Activated T-helper 2 cell treated with anti-CD3 and anti-CD28 coated beads, Interferon-gamma antibody, Interleukin-2, Interleukin-4, amounts not matched to agents 10 μg/mL and 5 μg/mL and 100 μg/mL, durations not matched to agents 14 hours and 24 hours and 36 hours (primary cell): ENCODE results near the gene MBTPS2. TPM values are rescaled to one million over a fixed set of nuclear protein-coding genes. Genes with fewer than 3 reads are reported as not detected.

Experiments
- DNase-seq: peaks from one replicate; pipeline ENCODE4 v3.0.0; 2021; ENCODE audit warnings: low spot score
- H3K27ac Mint-ChIP-seq: one replicate; pipeline ENCODE4 v1.8.0; 2021; ENCODE audit warnings: mixed read lengths
- H3K27me3 Mint-ChIP-seq: one replicate; pipeline ENCODE4 v1.8.0; 2021; ENCODE audit warnings: low read depth, mixed read lengths
- H3K36me3 Mint-ChIP-seq: one replicate; pipeline ENCODE4 v1.8.0; 2021; ENCODE audit warnings: low read depth, mixed read lengths
- H3K4me1 Mint-ChIP-seq: one replicate; pipeline ENCODE4 v1.8.0; 2021; ENCODE audit warnings: low read depth, mixed read lengths
- H3K4me3 Mint-ChIP-seq: one replicate; pipeline ENCODE4 v1.8.0; 2021; ENCODE audit warnings: low read depth, mild to moderate bottlenecking, moderate library complexity, mixed read lengths
- H3K9me3 Mint-ChIP-seq: one replicate; pipeline ENCODE4 v1.8.0; 2021; ENCODE audit warnings: mixed read lengths
- intact Hi-C: fragments of 100-400 bp; cut with micrococcal nuclease; formaldehyde crosslinking; loops from one replicate; pipeline ENCODE4 v1.15.1; 2023
- total RNA-seq: library from RNA; stranded (reverse); gene quantifications from 2 replicates; pipeline ENCODE4 v1.2.3, GENCODE V29; 2022

MBTPS2 gene
- total RNA-seq, 1 donor from 2014 or later = 9.8 TPM

GRCh38 chrX:21821875-21822274 lies 17.5 kb upstream of the MBTPS2 start:
- H3K4me3 Mint-ChIP-seq = no peak overlapping the region
- no peaks in the 10 kb centered on the region for H3K4me1 Mint-ChIP-seq
- intact Hi-C loops = no loop called here
- no peak for DNase-seq
- peaks cover 3% of the 10 kb centered on the region for H3K27me3 Mint-ChIP-seq
- no peaks in the 10 kb centered on the region for H3K9me3 Mint-ChIP-seq
- no peaks in the 10 kb centered on the region for H3K36me3 Mint-ChIP-seq
- H3K27ac Mint-ChIP-seq = no peak overlapping the region

DNA sequence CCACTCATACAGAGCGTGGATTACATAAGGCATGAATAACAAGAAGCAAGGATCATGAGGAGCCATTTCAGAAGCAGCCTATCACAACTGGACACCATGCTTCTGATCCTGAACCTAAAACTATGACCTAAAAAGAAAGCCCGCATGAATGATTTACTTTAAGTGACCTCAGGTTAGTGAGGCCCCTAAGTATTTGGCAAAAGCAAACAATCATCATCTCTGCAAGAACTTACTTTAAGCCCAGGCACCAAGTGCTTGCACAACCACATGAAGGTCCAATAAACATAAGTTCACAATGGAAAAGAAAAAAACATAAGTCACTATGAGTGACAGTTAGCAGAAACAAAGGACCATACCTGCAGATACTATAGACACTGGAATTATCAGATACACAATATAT lies 7.9 kb upstream of the MBTPS2 start:
- Mint-ChIP-seq H3K36me3 (no peaks in the 10 kb centered on the region), H3K4me3 (no peak overlapping the region), H3K9me3 (no peaks in the 10 kb centered on the region), H3K4me1 (no peaks in the 10 kb centered on the region), H3K27me3 (peaks cover 3% of the 10 kb centered on the region), H3K27ac (no peak overlapping the region)
- intact Hi-C loops = no loop called here
- DNase-seq = no peak

- intact Hi-C loops = loop anchor here (5.0 kb wide), 1 partner anchor 355 kb away; no protein-coding TSS in a partner anchor
- DNase-seq = no peak
- Mint-ChIP-seq H3K4me3 (no peak overlapping the region), H3K27ac (no peak overlapping the region), H3K9me3 (no peaks in the 10 kb centered on the region), H3K36me3 (peaks cover 3% of the 10 kb centered on the region), H3K4me1 (peaks cover 6% of the 10 kb centered on the region), H3K27me3 (no peaks in the 10 kb centered on the region)
Observed at GRCh38 chrX:21837056-21837455, 2.4 kb upstream of the MBTPS2 start.

DNA sequence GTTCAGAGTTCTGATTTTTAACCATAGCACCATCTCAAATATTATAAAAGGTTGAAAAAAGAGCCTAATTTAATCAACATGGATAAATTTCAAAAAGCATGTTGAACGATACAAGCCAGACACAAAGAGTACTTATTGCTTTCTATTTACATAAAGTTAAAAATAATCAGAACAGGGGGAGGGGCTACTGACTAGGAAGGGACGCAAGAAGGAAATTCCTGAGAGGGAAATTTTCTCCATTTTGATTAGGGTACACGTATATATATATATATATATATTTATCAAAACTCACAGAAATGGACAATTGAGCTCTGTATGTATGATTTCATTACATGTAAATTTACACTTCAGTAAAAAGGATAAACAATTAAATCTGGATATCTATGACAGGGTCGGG lies 482 bp upstream of the MBTPS2 start:
- Mint-ChIP-seq H3K9me3 (no peaks in the 10 kb centered on the region), H3K27ac (peak overlapping the region; percentile 85), H3K27me3 (no peaks in the 10 kb centered on the region), H3K36me3 (peaks cover 9% of the 10 kb centered on the region), H3K4me1 (peaks cover 6% of the 10 kb centered on the region), H3K4me3 (peak overlapping the region; percentile 87)
- intact Hi-C loops = loop anchor here (1.0 to 5.0 kb wide), 3 partner anchors 101 to 353 kb away; partner anchors contain the start of gene SMS
- DNase-seq = no peak

DNA sequence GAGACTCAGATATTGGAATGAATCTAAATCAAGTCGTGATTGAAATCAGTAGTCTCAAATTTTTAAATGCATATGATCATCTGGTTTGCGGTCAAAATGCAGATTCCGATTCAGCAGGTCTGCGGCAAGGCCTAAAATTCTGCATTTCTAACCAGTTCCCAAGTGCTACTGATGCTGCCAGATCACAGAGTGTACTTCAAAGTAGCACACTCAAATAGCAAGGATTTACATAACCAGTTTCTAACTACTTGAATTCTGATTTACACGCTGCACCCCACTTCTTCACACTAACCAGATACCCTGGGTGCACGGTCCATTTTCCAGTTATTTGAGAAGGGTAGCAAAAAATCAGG lies 752 bp downstream of the MBTPS2 start:
- peak overlapping the region; percentile 85 for H3K27ac Mint-ChIP-seq
- H3K4me1 Mint-ChIP-seq = peaks cover 6% of the 10 kb centered on the region
- peaks cover 11% of the 10 kb centered on the region for H3K36me3 Mint-ChIP-seq
- intact Hi-C loops = loop anchor here (5.0 kb wide), 1 partner anchor 92 kb away; no protein-coding TSS in a partner anchor
- no peak for DNase-seq
- H3K9me3 Mint-ChIP-seq = no peaks in the 10 kb centered on the region
- peak overlapping the region; percentile 87 for H3K4me3 Mint-ChIP-seq
- no peaks in the 10 kb centered on the region for H3K27me3 Mint-ChIP-seq

GRCh38 chrX:21843179-21843578 lies 3.8 kb downstream of the MBTPS2 start:
- H3K27me3 Mint-ChIP-seq = no peaks in the 10 kb centered on the region
- H3K36me3 Mint-ChIP-seq = peaks cover 28% of the 10 kb centered on the region
- DNase-seq = no peak
- no peak overlapping the region for H3K27ac Mint-ChIP-seq
- intact Hi-C loops = loop anchor here (5.0 kb wide), 1 partner anchor 89 kb away; no protein-coding TSS in a partner anchor
- H3K9me3 Mint-ChIP-seq = no peaks in the 10 kb centered on the region
- peaks cover 6% of the 10 kb centered on the region for H3K4me1 Mint-ChIP-seq
- no peak overlapping the region for H3K4me3 Mint-ChIP-seq

GRCh38 chrX:21845096-21845495 lies 5.7 kb downstream of the MBTPS2 start:
- Mint-ChIP-seq H3K27me3 (no peaks in the 10 kb centered on the region), H3K9me3 (no peaks in the 10 kb centered on the region), H3K4me3 (no peak overlapping the region), H3K27ac (no peak overlapping the region), H3K36me3 (peaks cover 28% of the 10 kb centered on the region), H3K4me1 (peaks cover 5% of the 10 kb centered on the region)
- no peak for DNase-seq
- intact Hi-C loops = no loop called here

- intact Hi-C loops = no loop called here
Observed at GRCh38 chrX:21847342-21847741, 7.9 kb downstream of the MBTPS2 start.

DNA sequence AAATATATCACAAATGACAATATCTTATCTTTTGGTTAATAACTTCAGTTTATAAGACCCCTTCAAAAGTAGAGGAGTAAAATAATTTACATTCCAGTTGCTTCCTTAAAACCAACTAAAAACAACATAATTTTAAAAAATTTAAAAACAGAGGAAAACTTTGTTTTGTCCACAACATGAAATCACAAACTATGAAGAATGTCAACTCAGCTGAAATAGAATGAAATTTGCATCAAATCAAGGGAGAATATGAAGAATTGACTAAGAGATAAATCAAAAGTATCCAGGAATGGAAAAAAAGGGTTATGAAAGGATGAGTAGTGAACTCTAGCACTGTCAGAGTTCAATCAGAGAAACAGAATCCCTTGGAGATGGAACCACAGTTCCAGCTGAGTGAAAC lies 14.2 kb downstream of the MBTPS2 start:
- intact Hi-C loops = no loop called here
- H3K27ac Mint-ChIP-seq = no peak overlapping the region
- H3K9me3 Mint-ChIP-seq = no peaks in the 10 kb centered on the region

More at GRCh38 chrX:21847342-21847741, 7.9 kb downstream of the MBTPS2 start:
- Mint-ChIP-seq H3K27ac (no peak overlapping the region), H3K36me3 (peaks cover 25% of the 10 kb centered on the region), H3K4me3 (no peak overlapping the region), H3K27me3 (no peaks in the 10 kb centered on the region), H3K4me1 (no peaks in the 10 kb centered on the region), H3K9me3 (no peaks in the 10 kb centered on the region)
- DNase-seq = no peak

GRCh38 chrX:21855937-21856415 lies 16.6 kb downstream of the MBTPS2 start, which contains the start of gene YY2:
YY2 (plus strand) TSS chrX:21855987; CDS start chrX:21856485, 498 bp downstream.
- no peak for DNase-seq
- no peaks in the 10 kb centered on the region for H3K4me1 Mint-ChIP-seq
- H3K27me3 Mint-ChIP-seq = no peaks in the 10 kb centered on the region
- H3K27ac Mint-ChIP-seq = no peak within 1 kb of the TSS
- no peaks in the 10 kb centered on the region for H3K9me3 Mint-ChIP-seq
- H3K4me3 Mint-ChIP-seq = no peak within 1 kb of the TSS
- intact Hi-C loops = no loop called here
- H3K36me3 Mint-ChIP-seq = peaks cover 20% of the 10 kb centered on the region

More for the DNA sequence above, 14.2 kb downstream of the MBTPS2 start:
- H3K4me3 Mint-ChIP-seq = no peak overlapping the region
- no peaks in the 10 kb centered on the region for H3K27me3 Mint-ChIP-seq
- no peak for DNase-seq
- H3K36me3 Mint-ChIP-seq = peaks cover 20% of the 10 kb centered on the region
- H3K4me1 Mint-ChIP-seq = no peaks in the 10 kb centered on the region

DNA sequence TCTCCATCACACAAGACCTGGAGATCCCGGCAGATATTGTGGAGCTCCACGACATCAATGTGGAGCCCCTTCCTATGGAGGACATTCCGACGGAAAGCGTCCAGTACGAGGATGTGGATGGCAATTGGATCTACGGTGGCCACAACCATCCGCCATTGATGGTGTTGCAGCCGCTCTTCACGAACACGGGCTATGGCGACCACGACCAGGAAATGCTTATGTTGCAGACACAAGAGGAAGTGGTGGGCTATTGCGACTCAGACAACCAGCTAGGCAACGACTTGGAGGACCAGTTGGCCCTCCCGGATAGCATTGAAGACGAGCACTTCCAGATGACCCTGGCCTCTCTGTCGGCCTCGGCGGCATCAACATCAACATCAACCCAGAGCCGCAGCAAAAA lies 17.1 kb downstream of the MBTPS2 start:
- DNase-seq = no peak
- no peak overlapping the region for H3K27ac Mint-ChIP-seq
- H3K27me3 Mint-ChIP-seq = no peaks in the 10 kb centered on the region
- no peaks in the 10 kb centered on the region for H3K9me3 Mint-ChIP-seq
- no peak overlapping the region for H3K4me3 Mint-ChIP-seq
- H3K4me1 Mint-ChIP-seq = no peaks in the 10 kb centered on the region
- peaks cover 20% of the 10 kb centered on the region for H3K36me3 Mint-ChIP-seq
- intact Hi-C loops = no loop called here

DNA sequence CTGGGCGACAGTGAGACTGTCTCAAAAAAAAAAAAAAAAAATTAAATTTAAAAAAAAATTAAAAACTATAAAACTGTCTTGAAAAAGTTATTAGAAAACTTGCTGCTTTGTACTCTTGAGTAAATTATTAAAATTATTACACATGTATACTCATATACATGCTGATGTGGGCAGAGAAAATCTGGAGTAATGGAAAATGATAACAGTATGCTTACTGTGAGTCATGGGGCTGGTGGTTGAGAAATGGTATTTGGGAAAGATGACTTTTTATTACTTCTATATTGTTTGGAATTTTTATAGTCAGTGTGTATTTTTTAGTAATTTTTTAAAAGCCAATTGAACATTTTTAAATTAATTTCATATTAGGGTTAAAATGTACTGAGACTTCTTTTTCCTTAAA lies 23.8 kb downstream of the MBTPS2 start:
- Mint-ChIP-seq H3K27me3 (no peaks in the 10 kb centered on the region), H3K9me3 (no peaks in the 10 kb centered on the region), H3K4me3 (no peak overlapping the region), H3K27ac (no peak overlapping the region), H3K36me3 (no peaks in the 10 kb centered on the region), H3K4me1 (peaks cover 4% of the 10 kb centered on the region)
- no peak for DNase-seq
- intact Hi-C loops = no loop called here

DNA sequence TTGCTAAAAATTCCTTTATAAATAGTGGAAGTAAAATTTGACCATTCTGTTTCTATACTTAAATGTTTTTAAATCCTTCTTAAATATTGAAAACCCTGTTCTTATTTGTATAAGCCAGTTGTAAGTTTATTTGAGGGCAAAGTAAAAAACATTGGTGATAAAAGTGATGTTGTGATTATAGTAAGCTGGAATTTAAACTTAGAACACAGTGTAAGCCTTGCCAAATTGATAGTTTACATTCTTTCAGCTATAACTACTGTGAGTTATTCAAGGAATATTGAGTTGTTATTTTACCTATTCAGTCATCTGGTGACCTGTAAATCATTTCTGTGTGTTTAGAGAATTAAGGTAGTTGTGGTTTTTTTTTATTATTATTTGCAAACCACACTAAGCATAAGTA lies 26.0 kb downstream of the MBTPS2 start:
- DNase-seq = no peak
- intact Hi-C loops = no loop called here
- Mint-ChIP-seq H3K9me3 (no peaks in the 10 kb centered on the region), H3K4me1 (peaks cover 4% of the 10 kb centered on the region), H3K36me3 (no peaks in the 10 kb centered on the region), H3K4me3 (no peak overlapping the region), H3K27ac (no peak overlapping the region), H3K27me3 (no peaks in the 10 kb centered on the region)

- Mint-ChIP-seq H3K4me1 (peaks cover 6% of the 10 kb centered on the region), H3K27me3 (no peaks in the 10 kb centered on the region), H3K9me3 (no peaks in the 10 kb centered on the region), H3K4me3 (no peak overlapping the region), H3K36me3 (no peaks in the 10 kb centered on the region), H3K27ac (no peak overlapping the region)
- intact Hi-C loops = no loop called here
- DNase-seq = no peak
Observed at GRCh38 chrX:21870494-21870893, 31.1 kb downstream of the MBTPS2 start.
